ENCODE results near the gene TCF21. TPM values are rescaled to one million over a fixed set of nuclear protein-coding genes. Genes with fewer than 3 reads are reported as not detected.

The TCF21 gene
- total RNA-seq (2022) (not detected in 2 replicates), Bru-seq, nascent RNA (not detected), BruChase-seq, experiment 1, labeled RNA remaining after a 6-hour chase (not detected), BruChase-seq, experiment 2, labeled RNA remaining after a 2-hour chase (not detected)
- long read RNA-seq = 0 reads

- Mint-ChIP-seq H3K36me3 (ENCODE audit: insufficient read depth, unreplicated experiment) (peaks cover 6% of the 10 kb centered on the region), H3K27ac (ENCODE audit: unreplicated experiment) (no peak within 1 kb of the TSS), H3K4me1 (ENCODE audit: low read depth, unreplicated experiment) (peaks cover 16% of the 10 kb centered on the region), H3K9me3 (ENCODE audit: low read depth, unreplicated experiment) (no peaks in the 10 kb centered on the region), H3K4me3 (ENCODE audit: low read depth, unreplicated experiment) (no peak within 1 kb of the TSS), H3K27me3 (ENCODE audit: unreplicated experiment) (peaks cover 93% of the 10 kb centered on the region)
- no peak for TF ChIP-seq CTCF (IDR thresholded peaks at IDR 0.05; ENCODE audit: unreplicated experiment)
- BruUV-seq (replicated peaks) = no TSS peak
- intact Hi-C loops (cut with micrococcal nuclease; ENCODE audit: unreplicated experiment) = no loop called here
- CTCF ChIA-PET = no interaction called here
- DNase-seq = no peak
Measured at GRCh38 chr6:133888929-133889556, at the start of gene TCF21. TCF21 (plus strand) TSS chr6:133889113; CDS start chr6:133889398, 285 bp downstream.

DNA sequence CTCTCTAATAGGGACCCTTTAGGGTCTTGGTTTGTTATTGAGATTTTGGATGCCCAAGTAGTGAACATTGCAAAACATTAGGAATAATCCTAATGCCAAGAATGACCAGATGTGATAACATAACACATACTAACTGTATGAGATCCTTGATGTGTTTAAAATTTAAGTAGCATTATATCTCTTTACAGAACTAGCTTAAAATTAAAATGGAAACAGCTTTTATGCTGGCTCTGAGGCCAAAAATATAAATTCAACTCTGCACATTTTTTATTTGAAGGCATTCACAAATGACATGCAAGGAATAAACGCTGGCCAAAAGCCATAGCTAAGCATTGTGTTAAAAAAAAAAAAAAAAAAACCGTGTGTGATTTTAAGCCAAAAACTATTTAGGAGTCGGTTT is 47.7 kb upstream of the TCF21 start:
- Mint-ChIP-seq H3K27me3 (ENCODE audit: unreplicated experiment) (no peaks in the 10 kb centered on the region), H3K4me1 (ENCODE audit: low read depth, unreplicated experiment) (peaks cover 7% of the 10 kb centered on the region), H3K4me3 (ENCODE audit: low read depth, unreplicated experiment) (no peak overlapping the region), H3K9me3 (ENCODE audit: low read depth, unreplicated experiment) (no peaks in the 10 kb centered on the region), H3K27ac (ENCODE audit: unreplicated experiment) (no peak overlapping the region), H3K36me3 (ENCODE audit: insufficient read depth, unreplicated experiment) (peaks cover 7% of the 10 kb centered on the region)
- BruUV-seq (replicated peaks) = no TSS peak
- no peak for TF ChIP-seq CTCF (IDR thresholded peaks at IDR 0.05; ENCODE audit: unreplicated experiment)
- DNase-seq = no peak
- intact Hi-C loops (cut with micrococcal nuclease; ENCODE audit: unreplicated experiment) = no loop called here
- CTCF ChIA-PET = interaction anchor here (0.6 to 1.0 kb wide), 2 partner anchors 76 to 192 kb away, joined by 4 read pairs; no protein-coding TSS in a partner anchor

DNA sequence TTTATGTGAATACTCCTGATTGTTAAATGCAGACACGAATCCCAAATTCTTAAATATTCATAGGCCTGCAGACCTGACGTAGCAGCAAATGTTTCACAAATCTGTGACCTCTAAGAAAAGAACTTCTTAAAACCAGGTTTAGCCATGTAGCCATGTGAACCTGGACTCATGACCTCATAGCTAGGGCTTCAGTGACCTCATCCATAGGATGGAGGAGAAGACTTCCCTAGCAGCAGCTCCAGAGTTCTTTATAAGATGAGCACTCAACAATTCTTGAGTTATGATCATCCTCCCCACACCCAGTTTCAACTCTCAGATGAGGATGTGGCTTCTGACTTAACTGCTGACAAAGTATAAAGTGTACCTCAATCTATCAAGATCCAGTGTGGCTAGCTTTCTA is 45.8 kb upstream of the TCF21 start:
- intact Hi-C loops (cut with micrococcal nuclease; ENCODE audit: unreplicated experiment) = no loop called here
- Mint-ChIP-seq H3K9me3 (ENCODE audit: low read depth, unreplicated experiment) (no peaks in the 10 kb centered on the region), H3K27me3 (ENCODE audit: unreplicated experiment) (no peaks in the 10 kb centered on the region), H3K27ac (ENCODE audit: unreplicated experiment) (no peak overlapping the region), H3K4me3 (ENCODE audit: low read depth, unreplicated experiment) (no peak overlapping the region), H3K36me3 (ENCODE audit: insufficient read depth, unreplicated experiment) (no peaks in the 10 kb centered on the region), H3K4me1 (ENCODE audit: low read depth, unreplicated experiment) (peaks cover 1% of the 10 kb centered on the region)
- no TSS peak for BruUV-seq (replicated peaks)
- no peak for DNase-seq
- TF ChIP-seq CTCF (IDR thresholded peaks at IDR 0.05; ENCODE audit: unreplicated experiment) = no peak
- CTCF ChIA-PET = no interaction called here

- Mint-ChIP-seq H3K4me3 (ENCODE audit: low read depth, unreplicated experiment) (no peak overlapping the region), H3K4me1 (ENCODE audit: low read depth, unreplicated experiment) (no peaks in the 10 kb centered on the region), H3K36me3 (ENCODE audit: insufficient read depth, unreplicated experiment) (no peaks in the 10 kb centered on the region), H3K9me3 (ENCODE audit: low read depth, unreplicated experiment) (no peaks in the 10 kb centered on the region), H3K27me3 (ENCODE audit: unreplicated experiment) (no peaks in the 10 kb centered on the region), H3K27ac (ENCODE audit: unreplicated experiment) (no peak overlapping the region)
- BruUV-seq (replicated peaks) = no TSS peak
- intact Hi-C loops (cut with micrococcal nuclease; ENCODE audit: unreplicated experiment) = no loop called here
- no peak for TF ChIP-seq CTCF (IDR thresholded peaks at IDR 0.05; ENCODE audit: unreplicated experiment)
- DNase-seq = no peak
- CTCF ChIA-PET = no interaction called here
Measured at GRCh38 chr6:133844709-133845108, 44.2 kb upstream of the TCF21 start.

All from Calu3 (cell line).